Fibroblast of skin of abdomen (primary cell): Measurements from ENCODE around the gene ARHGEF7. TPM values are rescaled to one million over a fixed set of nuclear protein-coding genes. Genes with fewer than 3 reads are reported as not detected.
"Not testable (repeated sequence)": the region's sequence is repeated elsewhere in the genome, so short reads cannot be mapped to it uniquely, and the experiment has no call there.

ENCODE experiments used
- DNase-seq: peaks from one replicate; pipeline ENCODE4 v3.0.0-alpha.2; 2013
- polyA plus RNA-seq, 2 experiments: library from polyadenylated mRNA; unstranded; fragments of 120-200 nt; gene quantifications; one replicate each; pipeline ENCODE4 v1.2.1, GENCODE V29; 2013; ENCODE audit not compliant: insufficient read length in 2 of 2

The ARHGEF7 gene, protein sequence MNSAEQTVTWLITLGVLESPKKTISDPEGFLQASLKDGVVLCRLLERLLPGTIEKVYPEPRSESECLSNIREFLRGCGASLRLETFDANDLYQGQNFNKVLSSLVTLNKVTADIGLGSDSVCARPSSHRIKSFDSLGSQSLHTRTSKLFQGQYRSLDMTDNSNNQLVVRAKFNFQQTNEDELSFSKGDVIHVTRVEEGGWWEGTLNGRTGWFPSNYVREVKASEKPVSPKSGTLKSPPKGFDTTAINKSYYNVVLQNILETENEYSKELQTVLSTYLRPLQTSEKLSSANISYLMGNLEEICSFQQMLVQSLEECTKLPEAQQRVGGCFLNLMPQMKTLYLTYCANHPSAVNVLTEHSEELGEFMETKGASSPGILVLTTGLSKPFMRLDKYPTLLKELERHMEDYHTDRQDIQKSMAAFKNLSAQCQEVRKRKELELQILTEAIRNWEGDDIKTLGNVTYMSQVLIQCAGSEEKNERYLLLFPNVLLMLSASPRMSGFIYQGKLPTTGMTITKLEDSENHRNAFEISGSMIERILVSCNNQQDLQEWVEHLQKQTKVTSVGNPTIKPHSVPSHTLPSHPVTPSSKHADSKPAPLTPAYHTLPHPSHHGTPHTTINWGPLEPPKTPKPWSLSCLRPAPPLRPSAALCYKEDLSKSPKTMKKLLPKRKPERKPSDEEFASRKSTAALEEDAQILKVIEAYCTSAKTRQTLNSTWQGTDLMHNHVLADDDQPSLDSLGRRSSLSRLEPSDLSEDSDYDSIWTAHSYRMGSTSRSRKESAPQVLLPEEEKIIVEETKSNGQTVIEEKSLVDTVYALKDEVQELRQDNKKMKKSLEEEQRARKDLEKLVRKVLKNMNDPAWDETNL
- polyA plus RNA-seq (2013, experiment 1 of 2; ENCODE audit: insufficient read length) = 27.4 TPM
- polyA plus RNA-seq (2013, experiment 2 of 2; ENCODE audit: insufficient read length) = 29.7 TPM

DNA sequence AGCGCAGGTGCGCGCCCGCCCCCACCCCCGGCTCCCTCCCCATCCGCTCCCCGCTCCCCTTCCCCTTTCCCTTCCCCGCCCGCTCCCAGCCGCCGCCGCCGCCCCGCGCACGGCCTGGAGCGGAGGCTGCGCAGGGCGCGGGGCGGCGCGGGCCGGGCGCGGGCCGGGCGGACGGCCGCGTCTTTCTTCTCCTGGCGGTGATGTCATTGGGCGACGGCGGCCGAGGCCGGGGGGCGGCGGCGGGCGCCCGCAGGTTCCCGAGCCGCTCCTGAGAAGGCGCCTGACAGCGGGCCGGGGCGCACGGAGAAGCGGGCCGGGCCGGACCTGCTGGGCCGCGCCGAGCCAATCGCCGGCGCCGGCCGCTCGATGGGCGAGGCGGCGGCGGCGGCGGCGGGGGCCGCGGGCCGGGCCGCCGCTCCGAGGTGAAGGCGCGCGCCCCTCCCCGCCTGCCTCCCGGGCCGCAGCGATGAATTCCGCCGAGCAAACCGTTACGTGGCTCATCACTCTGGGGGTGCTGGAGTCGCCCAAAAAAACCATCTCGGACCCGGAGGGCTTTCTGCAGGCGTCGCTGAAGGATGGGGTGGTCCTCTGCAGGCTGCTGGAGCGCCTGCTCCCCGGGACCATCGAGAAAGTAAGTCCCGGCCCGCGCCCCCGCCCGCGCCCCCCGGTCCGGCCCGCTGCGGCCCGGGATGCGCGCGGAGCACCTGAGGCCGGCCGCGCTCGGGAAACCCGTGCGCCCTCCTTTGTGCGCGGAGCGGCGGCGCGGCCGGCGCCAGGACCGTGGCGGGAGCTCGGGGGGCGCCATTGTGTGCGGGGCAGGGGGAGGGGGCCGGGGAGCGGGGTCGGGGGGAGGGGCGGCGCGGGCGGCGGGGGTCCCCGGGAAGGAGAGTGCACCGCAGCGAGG, at the start of gene ARHGEF7:
ARHGEF7 (plus strand) TSS at position 250 of the 904 bp plus-strand sequence; CDS start at position 467, 217 bp downstream.
- DNase-seq = no peak

DNA sequence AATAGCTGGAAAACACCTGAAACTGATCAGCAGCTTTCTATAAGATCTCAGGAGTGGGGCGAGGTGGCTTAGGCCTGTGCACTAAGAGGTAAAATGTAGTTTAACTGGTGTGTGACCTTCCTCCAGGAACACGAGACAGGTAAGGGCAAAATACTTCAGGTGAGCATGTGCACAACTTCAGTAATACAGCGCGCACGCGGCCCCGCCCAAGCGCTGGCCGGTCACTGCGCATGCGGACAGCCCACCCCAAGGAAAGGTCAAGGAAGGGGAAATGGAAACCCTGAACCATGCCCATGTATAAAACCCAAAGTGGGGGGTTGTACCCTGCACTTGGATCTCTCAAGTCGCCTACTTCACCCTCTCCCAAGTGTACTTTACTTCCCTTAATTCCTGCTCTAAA, 49.4 kb upstream of the ARHGEF7 start:
- no peak for DNase-seq

DNA sequence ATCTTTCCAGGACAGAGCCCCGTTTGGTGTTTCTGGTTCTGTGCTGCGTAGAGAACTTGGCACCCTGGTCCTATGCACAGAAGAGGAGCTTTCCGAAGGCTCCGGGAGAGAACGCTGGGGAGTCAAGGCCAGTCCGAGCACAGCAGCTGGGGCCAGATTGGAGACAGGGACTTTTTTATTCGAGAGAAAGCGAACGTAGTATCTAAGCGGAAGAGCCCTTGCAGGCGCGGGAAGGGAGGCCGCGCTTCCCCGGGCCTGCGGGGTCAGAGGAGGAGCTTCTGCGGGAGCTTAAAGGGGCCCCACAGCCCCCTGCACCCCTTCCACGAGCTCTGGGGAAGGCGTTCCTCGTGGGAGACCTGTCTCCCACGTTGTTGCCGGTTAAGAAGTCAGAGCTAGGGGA, 48.6 kb upstream of the ARHGEF7 start:
- no peak for DNase-seq

DNA sequence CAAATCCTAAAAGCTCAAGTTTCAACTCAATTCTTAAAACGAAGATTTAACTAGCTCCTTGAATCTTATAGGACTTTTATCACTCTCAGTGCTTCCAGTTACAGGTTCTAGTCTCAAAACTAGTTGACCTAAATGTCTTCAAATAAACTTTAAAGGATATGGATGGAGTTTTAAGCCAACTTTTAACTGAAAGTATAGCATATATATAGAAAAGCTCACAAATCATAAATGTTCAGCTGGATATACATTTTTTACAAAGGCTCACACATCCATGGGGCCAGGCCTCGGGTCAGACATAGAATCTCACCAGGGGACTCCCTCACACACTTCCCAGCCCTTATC, 47.1 kb upstream of the ARHGEF7 start:
- no peak for DNase-seq

DNA sequence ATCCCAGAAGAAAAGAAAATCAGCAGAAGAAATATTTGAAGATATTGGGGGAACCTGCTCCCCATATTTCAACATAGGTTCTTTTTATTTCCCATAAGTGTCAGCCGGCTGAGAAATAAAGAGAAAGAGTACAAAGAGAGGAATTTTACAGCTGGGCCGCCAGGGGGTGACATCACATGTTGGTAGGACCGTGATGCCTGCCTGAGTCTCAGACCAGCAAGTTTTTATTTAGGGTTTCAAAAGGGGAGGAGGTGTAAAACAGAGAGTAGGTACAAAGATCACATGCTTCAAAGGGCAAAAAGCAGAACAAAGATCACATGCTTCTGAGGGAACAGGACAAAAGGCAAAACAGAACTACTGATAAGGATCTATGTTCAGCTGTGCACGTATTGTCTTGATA, 44.0 kb upstream of the ARHGEF7 start:
- not testable (repeated sequence) for DNase-seq

DNA sequence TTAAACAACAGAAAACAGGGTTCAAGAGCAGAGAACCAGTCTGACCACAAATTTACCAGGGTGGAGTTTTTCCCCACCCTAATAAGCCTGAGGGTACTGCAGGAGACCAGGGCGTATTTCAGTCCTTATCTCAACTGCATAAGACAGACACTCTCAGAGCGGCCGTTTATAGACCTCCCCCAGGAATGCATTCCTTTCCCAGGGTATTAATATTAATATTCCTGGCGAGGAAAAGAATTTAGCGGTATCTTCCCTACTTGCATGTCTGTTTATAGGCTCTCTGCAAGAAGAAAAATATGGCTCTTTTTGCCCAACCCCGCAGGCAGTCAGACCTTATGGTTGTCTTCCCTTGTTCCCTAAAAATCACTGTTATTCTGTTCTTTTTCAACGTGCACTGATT, 43.6 kb upstream of the ARHGEF7 start:
- not testable (repeated sequence) for DNase-seq

DNA sequence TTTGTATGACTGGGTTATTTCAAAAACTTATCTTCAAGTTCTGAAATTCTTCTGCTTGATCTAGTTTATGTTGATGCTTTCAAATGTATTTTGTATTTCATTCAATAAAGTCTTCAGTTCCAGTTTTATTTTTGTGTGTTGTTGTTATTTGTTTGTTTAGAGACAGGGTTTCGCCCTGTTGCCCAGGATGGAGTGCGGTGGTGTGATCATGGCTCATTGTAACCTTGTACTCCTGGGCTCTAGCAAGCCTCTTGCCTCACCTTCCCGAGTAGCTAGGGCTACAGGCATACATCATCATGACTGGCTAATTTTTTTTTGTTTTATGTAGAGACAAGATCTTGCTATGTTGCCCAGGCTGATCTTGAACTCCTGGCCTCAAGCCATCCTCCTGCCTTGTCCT, 40.3 kb upstream of the ARHGEF7 start:
- no peak for DNase-seq

DNA sequence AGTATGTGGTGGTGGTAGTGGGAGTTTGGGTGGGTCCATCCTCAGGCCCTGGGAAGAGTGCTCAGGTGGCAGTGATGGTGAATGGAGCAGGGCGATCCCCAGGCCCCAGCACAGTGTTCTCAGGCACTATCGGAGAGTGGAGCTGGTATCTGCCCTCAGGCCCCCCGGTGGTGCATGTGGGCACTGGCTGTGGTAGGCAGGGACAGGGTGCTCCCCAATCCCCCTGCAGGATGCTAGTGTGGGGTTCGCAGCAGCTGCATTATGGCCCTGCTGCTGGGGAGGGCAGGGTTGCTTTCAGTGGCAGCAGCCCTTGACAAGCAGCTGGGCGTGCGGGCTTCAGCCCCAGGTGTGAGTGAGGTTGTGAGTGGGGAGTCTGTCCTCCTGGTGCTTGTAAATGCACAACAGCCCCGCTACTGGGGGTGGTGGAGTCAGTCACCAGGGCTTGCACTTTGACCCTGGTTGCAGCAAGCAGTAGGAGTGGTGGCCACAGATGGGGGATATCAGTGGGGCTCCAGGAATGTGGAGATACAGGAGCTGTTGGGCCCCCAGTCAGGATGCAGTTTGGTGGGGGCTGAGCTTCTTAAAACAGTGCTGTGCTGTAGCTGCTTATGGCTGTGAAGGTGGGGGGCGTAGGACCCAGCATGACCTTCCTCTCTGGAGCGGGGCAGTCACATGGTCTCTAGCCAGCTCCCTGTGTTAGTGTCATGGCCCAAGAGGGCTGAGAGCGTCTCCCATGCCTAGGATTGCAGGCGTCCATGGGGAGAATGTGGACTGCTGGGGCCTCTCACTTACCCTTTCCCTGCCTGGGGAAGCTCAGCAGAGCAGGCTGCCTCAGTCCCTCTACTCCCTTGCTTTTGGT, 38.7 kb upstream of the ARHGEF7 start:
- DNase-seq = no peak

DNA sequence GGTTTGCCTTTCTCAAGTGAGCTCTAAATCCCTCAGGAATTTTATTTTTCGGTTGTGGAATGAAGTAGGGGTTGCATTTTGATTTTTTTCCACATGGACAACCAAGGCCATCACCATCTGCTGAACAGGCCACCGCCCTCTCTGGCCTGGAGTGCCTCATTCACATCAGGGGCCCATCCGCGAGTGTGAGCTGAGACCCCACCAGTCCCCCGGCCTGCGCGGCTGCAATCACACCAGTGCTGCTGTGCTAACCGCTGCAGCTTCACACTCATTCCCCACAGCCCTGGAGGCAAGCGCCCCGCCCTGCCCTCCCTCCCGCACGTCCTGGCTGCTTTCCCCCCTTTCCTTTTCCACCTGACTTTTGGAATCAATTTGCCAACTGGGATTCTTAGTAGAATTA, 35.7 kb upstream of the ARHGEF7 start:
- DNase-seq = no peak

DNA sequence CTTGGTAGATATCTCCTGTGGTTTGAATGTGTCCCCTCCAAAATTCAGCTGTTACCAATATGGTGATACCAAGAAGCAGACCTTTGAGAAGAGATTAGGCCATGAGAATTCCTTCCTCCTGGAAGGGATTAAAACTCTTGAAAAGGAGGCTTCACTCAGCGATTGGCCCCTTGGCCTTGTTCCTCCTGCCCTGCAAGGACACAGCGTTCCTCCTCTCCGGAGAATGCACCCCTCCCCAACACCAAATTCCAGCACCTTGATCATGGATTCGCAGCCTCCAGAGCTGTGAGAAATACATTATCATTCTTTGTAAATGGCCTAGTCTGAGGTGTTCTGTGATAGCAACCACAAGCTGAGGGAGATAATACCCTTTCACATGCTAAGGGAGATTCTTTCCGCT, 34.5 kb upstream of the ARHGEF7 start:
- DNase-seq = no peak

DNA sequence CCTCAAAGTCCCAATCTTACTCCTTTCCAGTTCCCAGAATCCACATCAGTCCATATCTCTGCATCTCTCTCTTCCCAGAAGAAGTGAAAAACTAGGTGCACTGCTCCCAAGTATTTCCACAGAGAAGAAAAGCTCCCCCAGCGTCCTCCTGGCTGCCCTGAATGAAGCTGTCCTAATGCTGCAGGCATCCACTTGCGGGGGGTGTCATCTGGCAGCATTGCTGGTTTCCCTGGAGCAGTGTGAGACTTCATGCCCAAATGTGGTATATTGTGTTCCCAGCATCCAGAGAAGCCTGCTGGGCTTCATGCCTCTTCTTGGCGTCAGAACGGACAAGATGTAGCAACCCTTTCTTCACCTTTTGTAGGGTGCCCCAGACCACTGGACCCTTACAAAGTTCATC, 32.9 kb upstream of the ARHGEF7 start:
- DNase-seq = no peak

DNA sequence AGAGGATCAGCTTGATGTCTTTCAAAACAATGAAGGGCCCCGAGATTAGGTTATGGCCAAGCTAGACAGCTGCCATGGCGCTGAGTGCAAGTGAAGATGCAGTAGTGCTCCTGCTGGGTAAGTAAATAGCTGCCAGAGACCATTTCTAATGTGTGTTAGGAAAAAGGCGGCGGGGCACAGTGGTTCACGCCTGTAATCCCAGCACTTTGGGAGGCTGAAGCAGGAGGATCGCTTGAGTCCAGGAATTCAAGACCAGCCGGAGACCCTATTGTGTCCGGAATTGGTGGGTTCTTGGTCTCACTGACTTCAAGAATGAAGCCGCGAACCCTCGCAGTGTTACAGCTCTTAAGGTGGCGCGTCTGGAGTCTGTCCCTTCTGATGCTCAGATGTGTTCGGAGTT, 32.3 kb upstream of the ARHGEF7 start:
- not testable (repeated sequence) for DNase-seq

DNA sequence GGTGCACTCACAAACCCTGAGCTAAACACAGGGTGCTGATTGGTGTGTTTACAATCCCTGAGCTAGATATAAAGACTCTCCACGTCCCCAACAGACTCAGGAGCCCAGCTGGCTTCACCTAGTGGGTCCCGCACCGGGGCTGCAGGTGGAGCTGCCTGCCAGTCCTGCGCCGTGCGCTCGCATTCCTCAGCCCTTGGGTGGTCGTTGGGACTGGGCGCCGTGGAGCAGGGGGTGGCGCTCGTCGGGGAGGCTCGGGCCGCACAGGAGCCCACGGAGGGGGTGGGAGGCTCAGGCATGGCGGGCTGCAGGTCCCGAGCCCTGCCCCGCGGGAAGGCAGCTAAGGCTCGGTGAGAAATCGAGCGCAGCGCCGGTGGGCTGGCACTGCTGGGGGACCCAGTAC, 31.4 kb upstream of the ARHGEF7 start:
- DNase-seq = not testable (repeated sequence)

DNA sequence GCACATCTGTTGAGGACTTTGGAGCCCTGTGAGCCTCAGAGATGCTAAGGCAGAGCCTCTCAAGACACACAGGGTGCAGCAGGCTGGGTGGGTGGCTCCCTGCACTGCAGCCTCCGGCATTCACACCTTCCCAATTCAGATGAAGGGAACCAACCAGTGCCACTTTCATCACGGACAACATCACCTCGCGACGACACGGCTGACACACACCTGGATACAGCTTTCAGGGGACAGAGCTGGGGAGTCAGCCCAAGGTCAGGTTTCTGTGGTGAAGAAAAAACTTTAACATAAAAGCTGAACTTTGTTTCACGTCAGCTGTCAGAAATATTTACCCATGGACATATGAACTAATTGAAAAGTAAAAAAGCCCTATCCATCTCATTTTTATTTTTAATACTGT, 24.9 kb upstream of the ARHGEF7 start:
- DNase-seq = no peak

DNA sequence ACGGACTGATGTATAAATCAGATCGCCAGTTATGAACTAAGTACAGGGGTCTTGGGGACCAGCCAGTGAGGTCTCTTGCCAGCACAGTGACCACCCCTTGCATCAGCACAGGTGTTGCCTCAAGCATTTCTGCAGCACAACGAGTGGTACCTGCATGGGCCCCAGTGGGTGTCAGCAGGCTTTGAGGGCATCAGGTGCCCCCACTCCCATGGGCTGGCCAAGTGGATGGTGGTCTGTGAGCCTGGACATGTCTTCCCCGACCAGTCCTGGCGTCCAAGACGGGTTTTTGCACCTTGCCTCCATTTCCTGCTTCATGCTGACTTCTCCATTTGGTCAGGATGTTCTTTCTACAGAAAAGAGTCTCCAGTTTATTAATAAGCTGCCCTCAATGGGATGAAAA, 22.4 kb upstream of the ARHGEF7 start:
- DNase-seq = no peak

DNA sequence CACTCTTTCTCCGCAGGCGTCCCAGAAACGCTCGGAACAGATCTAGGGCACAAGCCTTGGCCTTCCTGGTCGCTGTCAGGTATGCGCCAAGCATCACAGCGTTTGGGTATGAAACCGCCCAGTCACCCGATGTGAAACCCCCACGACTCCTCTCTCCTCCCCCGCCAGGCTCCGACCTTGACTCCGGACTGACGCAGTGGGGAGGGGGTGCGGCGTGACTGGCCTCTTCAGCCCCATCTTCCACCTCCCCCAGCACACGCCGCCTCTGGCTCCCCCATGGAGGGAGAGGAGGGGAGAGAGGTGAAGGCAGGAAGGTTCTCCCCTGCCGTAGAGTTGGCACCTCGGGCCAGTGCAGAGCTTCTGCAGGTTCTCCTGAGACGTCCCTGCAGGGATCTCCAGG, 22.0 kb upstream of the ARHGEF7 start:
- no peak for DNase-seq

DNA sequence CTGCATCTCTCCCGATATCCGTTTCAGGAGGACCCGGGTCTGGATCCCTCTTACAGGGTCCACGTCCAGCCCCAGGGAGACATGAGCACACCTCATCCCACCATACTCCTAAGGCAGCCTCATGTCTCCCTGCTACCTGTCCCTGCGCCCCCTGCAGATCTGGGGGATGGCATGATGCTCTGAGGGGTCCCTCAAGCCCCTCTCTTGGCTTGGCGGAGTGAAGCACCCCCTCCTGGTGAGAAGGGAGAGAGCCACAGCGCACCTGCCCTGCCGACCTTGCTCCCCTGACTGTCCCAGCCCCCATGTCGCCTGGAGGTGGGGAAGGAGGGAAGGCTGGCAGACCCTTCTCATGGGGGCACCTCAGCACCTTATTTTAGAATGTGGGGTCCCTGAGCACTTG, 21.5 kb upstream of the ARHGEF7 start:
- DNase-seq = no peak

DNA sequence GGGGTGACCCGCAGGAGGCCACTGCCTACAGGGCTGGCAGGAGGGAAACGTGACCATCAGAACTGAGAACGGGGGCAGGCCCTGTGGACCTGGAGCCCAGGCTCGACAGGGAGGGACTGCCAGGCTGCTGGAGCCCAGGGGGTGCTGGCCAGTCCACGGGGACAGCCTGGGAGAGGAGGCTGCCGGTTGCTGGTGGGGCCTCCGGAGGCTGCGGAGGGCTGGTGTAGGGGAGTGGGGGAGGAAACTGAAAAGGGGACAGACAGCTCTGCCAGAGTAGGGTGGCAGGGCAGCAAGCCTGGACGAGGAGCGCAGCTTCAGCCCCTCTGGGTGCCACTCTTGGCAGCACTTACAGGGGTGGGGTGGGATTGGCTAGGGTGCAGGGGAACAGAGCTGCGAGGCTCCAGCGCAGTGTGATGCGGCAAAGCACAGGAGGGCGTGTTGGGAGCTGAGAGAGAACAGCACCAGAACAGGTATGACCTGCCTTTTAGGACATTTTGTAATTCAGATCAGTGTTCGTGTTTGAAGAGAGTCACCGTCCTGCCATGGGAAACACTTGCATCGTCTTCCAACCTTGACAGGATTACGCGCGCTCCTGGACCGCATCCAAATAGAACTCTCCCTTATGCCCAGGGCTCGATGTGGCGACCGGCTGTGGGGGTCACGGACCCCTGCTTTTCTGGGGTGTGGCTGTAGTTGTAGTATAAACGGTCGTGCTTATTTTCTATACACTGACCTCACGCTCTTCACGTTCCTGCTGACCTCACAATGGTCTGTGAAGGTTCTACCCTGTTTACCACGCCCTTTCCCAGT, 19.9 kb upstream of the ARHGEF7 start:
- no peak for DNase-seq

DNA sequence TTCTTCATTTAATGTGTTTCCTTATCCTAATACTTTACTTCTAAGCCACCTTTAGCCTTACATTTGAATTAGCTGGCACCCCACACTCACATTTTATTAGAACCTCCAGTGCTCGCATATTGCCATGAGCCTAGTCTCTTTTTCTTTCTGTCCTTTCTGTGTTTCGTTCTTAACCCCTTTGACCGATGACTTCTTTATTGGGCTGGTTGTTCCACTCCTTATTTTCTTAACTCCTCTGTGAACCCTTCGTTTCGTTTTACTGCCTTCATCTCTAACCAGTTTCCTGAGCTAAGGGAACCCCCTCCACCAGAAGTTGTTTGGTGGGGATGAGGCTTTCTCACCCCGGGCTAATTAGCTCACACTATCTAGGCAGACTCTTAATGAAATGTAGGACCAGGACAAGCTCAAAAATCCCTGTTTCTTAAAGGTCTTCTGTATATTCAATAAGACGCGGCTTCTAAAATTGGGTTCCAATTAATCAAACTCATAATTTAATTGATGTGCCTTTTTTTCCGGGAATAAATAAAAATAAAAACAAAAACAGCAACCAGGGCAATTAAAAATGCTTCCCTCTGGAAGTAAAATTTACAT, 19.1 kb upstream of the ARHGEF7 start:
- no peak for DNase-seq

DNA sequence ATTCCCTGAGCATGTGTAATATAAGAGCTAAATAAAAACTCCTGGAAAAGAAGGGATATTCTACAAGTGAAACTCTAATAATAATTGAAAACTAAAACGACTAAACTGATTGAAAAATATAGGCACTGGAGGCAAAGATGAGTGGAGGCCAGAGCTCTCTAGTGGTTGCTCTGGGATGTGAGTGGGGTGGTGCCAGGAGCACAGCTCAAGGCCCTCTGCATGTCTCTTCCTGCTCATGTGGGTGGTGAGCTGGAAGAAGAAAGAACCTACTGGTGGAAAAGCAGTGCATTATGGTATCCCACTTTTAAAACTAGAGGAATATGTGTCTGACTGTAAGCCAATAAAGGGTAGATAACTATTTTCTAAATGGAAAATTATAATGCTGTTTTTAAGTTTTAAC, 15.8 kb upstream of the ARHGEF7 start:
- no peak for DNase-seq
